ENCODE data around the gene VPS8. TPM values are rescaled to one million over a fixed set of nuclear protein-coding genes. Genes with fewer than 3 reads are reported as not detected.

VPS8 gene
- total RNA-seq, 1 experiment from 2014 or later = 37.6 TPM

GRCh38 chr3:185067173-185067572 lies 255.2 kb downstream of the VPS8 start:
- no peaks in the 10 kb centered on the region for H3K36me3 ChIP-seq (ENCODE audit: control insufficient read depth in 1 of 2, insufficient read depth in 2 of 2, low read length in 2 of 2)
- no peak overlapping the region for H3K9ac ChIP-seq (ENCODE audit: low read length)
- intact Hi-C loops (cut with micrococcal nuclease) = no loop called here
- CTCF ChIA-PET = no interaction called here
- no peaks in the 10 kb centered on the region for H4K20me1 ChIP-seq (ENCODE audit: insufficient read depth)
- TF ChIP-seq RAD21 (IDR thresholded peaks at IDR 0.05; ENCODE audit: low read depth) = no peak
- TF ChIP-seq ATF3 (IDR thresholded peaks at IDR 0.05) = no peak
- TF ChIP-seq ZNF274 (IDR thresholded peaks at IDR 0.05; ENCODE audit: low read depth, low read length) = no peak
- TF ChIP-seq CEBPB (IDR thresholded peaks at IDR 0.05; ENCODE audit: low read depth) = no peak
- no peak for TF ChIP-seq SRF (IDR thresholded peaks at IDR 0.05; ENCODE audit: low read depth)
- no peak for TF ChIP-seq ELF1 (IDR thresholded peaks at IDR 0.05; ENCODE audit: borderline replicate concordance, low read depth)
- TF ChIP-seq TCF7L2 (IDR thresholded peaks at IDR 0.05; ENCODE audit: borderline replicate concordance, extremely low read depth, insufficient read depth, insufficient read length) = no peak
- no peak for TF ChIP-seq CBX3 (IDR thresholded peaks at IDR 0.05; ENCODE audit: low read depth)
- no peak for TF ChIP-seq EZH2phosphoT487 (IDR thresholded peaks at IDR 0.05; ENCODE audit: borderline replicate concordance)
- no peak overlapping the region for H3K4me3 ChIP-seq (replicated peaks in 1 of 2; ENCODE audit: low read depth in 1 of 2, low read length in 2 of 2)
- POLR2A ChIA-PET = no interaction called here
- no peak overlapping the region for H2AFZ ChIP-seq (ENCODE audit: low read depth, low read length, poor library complexity, severe bottlenecking)
- ATAC-seq (no peak), DNase-seq (ENCODE audit: low read depth, low spot score) (no peak)
- H3K79me2 ChIP-seq (ENCODE audit: insufficient read depth, low read length) = no peaks in the 10 kb centered on the region
- H3K9me2 ChIP-seq (ENCODE audit: insufficient read depth) = no peaks in the 10 kb centered on the region
- H3K27ac ChIP-seq (ENCODE audit: low read depth, low read length) = no peak overlapping the region
- no peaks in the 10 kb centered on the region for H3K4me1 ChIP-seq (ENCODE audit: control insufficient read depth in 1 of 2, insufficient read depth in 2 of 2, low read length in 2 of 2)
- no peak overlapping the region for H3K4me2 ChIP-seq (ENCODE audit: low read length)
- RAD21 ChIA-PET (ENCODE audit: low non-redundant PET in 1 of 2, low total read pairs in 2 of 2, uncharacterized antibody in 2 of 2, unreplicated experiment in 2 of 2) = no interaction called here
- no TSS peak for BruUV-seq (replicated peaks)
- H3K27me3 ChIP-seq (ENCODE audit: insufficient read depth, low read length) = no peaks in the 10 kb centered on the region
- H3K9me3 ChIP-seq (ENCODE audit: control insufficient read depth in 1 of 2, insufficient read depth in 1 of 2, low read depth in 1 of 2, low read length in 2 of 2) = no peaks in the 10 kb centered on the region

- Histone ChIP-seq H3K36me3 (ENCODE audit: control insufficient read depth in 1 of 2, insufficient read depth in 2 of 2, low read length in 2 of 2) (no peaks in the 10 kb centered on the region), H3K4me2 (ENCODE audit: low read length) (no peak overlapping the region), H2AFZ (ENCODE audit: low read depth, low read length, poor library complexity, severe bottlenecking) (no peak overlapping the region), H3K79me2 (ENCODE audit: insufficient read depth, low read length) (no peaks in the 10 kb centered on the region), H3K9me2 (ENCODE audit: insufficient read depth) (no peaks in the 10 kb centered on the region), H3K4me1 (ENCODE audit: control insufficient read depth in 1 of 2, insufficient read depth in 2 of 2, low read length in 2 of 2) (no peaks in the 10 kb centered on the region), H4K20me1 (ENCODE audit: insufficient read depth) (no peaks in the 10 kb centered on the region), H3K27ac (ENCODE audit: low read depth, low read length) (no peak overlapping the region), H3K9me3 (ENCODE audit: control insufficient read depth in 1 of 2, insufficient read depth in 1 of 2, low read depth in 1 of 2, low read length in 2 of 2) (no peaks in the 10 kb centered on the region), H3K27me3 (ENCODE audit: insufficient read depth, low read length) (no peaks in the 10 kb centered on the region), H3K4me3 (replicated peaks in 1 of 2; ENCODE audit: low read depth in 1 of 2, low read length in 2 of 2) (no peak overlapping the region), H3K9ac (ENCODE audit: low read length) (no peak overlapping the region)
- ATAC-seq = no peak; the same call in 1 of the 2 replicates
- RAD21 ChIA-PET (ENCODE audit: low non-redundant PET in 1 of 2, low total read pairs in 2 of 2, uncharacterized antibody in 2 of 2, unreplicated experiment in 2 of 2) = no interaction called here
- intact Hi-C loops (cut with micrococcal nuclease) = no loop called here
- BruUV-seq (replicated peaks) = no TSS peak
- no peak for DNase-seq (ENCODE audit: low read depth, low spot score)
- CTCF ChIA-PET = no interaction called here
- POLR2A ChIA-PET = no interaction called here
- no peak for TF ChIP-seq ZFX (IDR thresholded peaks at IDR 0.05)
- no peak for TF ChIP-seq ZBTB33 (IDR thresholded peaks at IDR 0.05; ENCODE audit: extremely low read depth, insufficient replicate concordance, low read length)
- no peak for TF ChIP-seq POLR2AphosphoS5 (IDR thresholded peaks at IDR 0.05; ENCODE audit: low read depth, low read length)
- peak; percentile 27 for TF ChIP-seq RAD21 (IDR thresholded peaks at IDR 0.05; ENCODE audit: low read depth)
- no peak for TF ChIP-seq EZH2 (IDR thresholded peaks at IDR 0.05)
- no peak for TF ChIP-seq EGR1 (IDR thresholded peaks at IDR 0.05; ENCODE audit: low read depth)
- no peak for TF ChIP-seq CEBPB (IDR thresholded peaks at IDR 0.05; ENCODE audit: low read depth)
- TF ChIP-seq CTCF (IDR thresholded peaks at IDR 0.05 in 2 of 3, conservative IDR thresholded peaks at IDR 0.05 in 1 of 3; ENCODE audit: borderline replicate concordance in 1 of 3, insufficient read depth in 1 of 3, low read depth in 2 of 3, low read length in 2 of 3) = peak in 2 of 3 experiments; percentile 20 to 27; a peak in 2 of 6 replicates
- TF ChIP-seq SIN3A (IDR thresholded peaks at IDR 0.05; ENCODE audit: low read depth) = no peak
Measured at GRCh38 chr3:185069037-185070030, 257.4 kb downstream of the VPS8 start.

Measured in HCT116 (cell line).